Subcutaneous adipose tissue (tissue), 4 donors: Measurements from ENCODE around the gene RXRA. TPM values are rescaled to one million over a fixed set of nuclear protein-coding genes. Genes with fewer than 3 reads are reported as not detected.

Experiments used
- CTCF ChIP-seq: fragments of 450-650 bp; IDR thresholded peaks from one replicate; pipeline ENCODE4 v1.5.1; 2016; ENCODE audit warnings: low read depth, mild to moderate bottlenecking, control low read depth, antibody characterized with exemption, moderate library complexity
- total RNA-seq, 4 donors: library from RNA; depleted of rRNA; stranded (reverse); fragments of >200 nt; gene quantifications; one replicate each; pipeline ENCODE4 v1.1.0, GENCODE V29; 2016

RXRA gene
- total RNA-seq, 4 donors from 2014 or later = 39.1 to 141 (median 53.6) TPM

- TF ChIP-seq CTCF = no peak
Observed at GRCh38 chr9:134468358-134468757, 142.1 kb downstream of the RXRA start.

- TF ChIP-seq CTCF = no peak
Observed at GRCh38 chr9:134469041-134469875, 143.0 kb downstream of the RXRA start.

- no peak for TF ChIP-seq CTCF
Observed at GRCh38 chr9:134472256-134472655, 146.0 kb downstream of the RXRA start.

GRCh38 chr9:134473141-134474054, 147.1 kb downstream of the RXRA start:
- TF ChIP-seq CTCF = no peak

GRCh38 chr9:134474055-134474370, 147.8 kb downstream of the RXRA start:
- TF ChIP-seq CTCF = no peak

- TF ChIP-seq CTCF = no peak
Observed at GRCh38 chr9:134475011-134475790, 148.9 kb downstream of the RXRA start.
